Hypothalamus (tissue), 51 donors: ENCODE results near the gene SRD5A1.

Source experiments
- DNase-seq, 51 donors: peaks; one replicate each; lab custom pipeline; 2025; lab: John Stamatoyannopoulos, UW

SRD5A1 gene

GRCh38 chr5:6711409-6712141, 78.3 kb downstream of the SRD5A1 start:
- DNase-seq: no peak

- peak in 27 of 51 donors; percentile 26 to 85 (median 54) for DNase-seq
These were observed 78.9 kb downstream of the SRD5A1 start for GRCh38 chr5:6712142-6712576.

- DNase-seq: peak; percentile 64 to 97 (median 93)
These were observed 79.5 kb downstream of the SRD5A1 start for GRCh38 chr5:6712577-6713273.

- DNase-seq: peak in 11 of 51 donors; percentile 12 to 82 (median 38)
These were observed 80.3 kb downstream of the SRD5A1 start, which contains the start of gene TENT4A for GRCh38 chr5:6713274-6714225. Gene TENT4A, plus strand, starts transcription at chr5:6713432. Its CDS starts 552 bp downstream, at chr5:6713984.

- DNase-seq: peak in 7 of 51 donors; percentile 14 to 40 (median 25)
These were observed 81.2 kb downstream of the SRD5A1 start for GRCh38 chr5:6714226-6715041.

- DNase-seq: no peak
These were observed 82.0 kb downstream of the SRD5A1 start for GRCh38 chr5:6715271-6715670.

- DNase-seq: no peak
These were observed 82.8 kb downstream of the SRD5A1 start for GRCh38 chr5:6715758-6716628.

GRCh38 chr5:6716629-6717149, 83.4 kb downstream of the SRD5A1 start:
- DNase-seq: no peak

- no peak for DNase-seq
These were observed 84.0 kb downstream of the SRD5A1 start for GRCh38 chr5:6717247-6717646.

GRCh38 chr5:6717687-6718086, 84.4 kb downstream of the SRD5A1 start:
- DNase-seq: no peak

GRCh38 chr5:6718161-6718681, 85.0 kb downstream of the SRD5A1 start:
- no peak for DNase-seq

GRCh38 chr5:6718718-6719117, 85.5 kb downstream of the SRD5A1 start:
- DNase-seq: no peak

- no peak for DNase-seq
These were observed 86.2 kb downstream of the SRD5A1 start for GRCh38 chr5:6719417-6719816.

- no peak for DNase-seq
These were observed 86.8 kb downstream of the SRD5A1 start for GRCh38 chr5:6719896-6720560.

GRCh38 chr5:6720561-6720921, 87.3 kb downstream of the SRD5A1 start:
- no peak for DNase-seq

- no peak for DNase-seq
These were observed 88.2 kb downstream of the SRD5A1 start for GRCh38 chr5:6721442-6721841.

GRCh38 chr5:6722015-6722414, 88.8 kb downstream of the SRD5A1 start:
- no peak for DNase-seq
